GM11168 (cell line): ENCODE data around the gene CFAP77.

Experiments used
- in situ Hi-C: fragments of 300-500 bp; cut with MboI; formaldehyde crosslinking; loops from one replicate; pipeline ENCODE4 v1.12.0; 2022; ENCODE audit warnings: low sequenced_read_pairs; ENCODE audit not compliant: unreplicated experiment

Gene CFAP77

GRCh38 chr9:132509928-132510874 is 100.2 kb downstream of the CFAP77 start:
- in situ Hi-C loops: loop anchor here (10.0 kb wide), 1 partner anchor 285 kb away; no protein-coding TSS in a partner anchor

DNA sequence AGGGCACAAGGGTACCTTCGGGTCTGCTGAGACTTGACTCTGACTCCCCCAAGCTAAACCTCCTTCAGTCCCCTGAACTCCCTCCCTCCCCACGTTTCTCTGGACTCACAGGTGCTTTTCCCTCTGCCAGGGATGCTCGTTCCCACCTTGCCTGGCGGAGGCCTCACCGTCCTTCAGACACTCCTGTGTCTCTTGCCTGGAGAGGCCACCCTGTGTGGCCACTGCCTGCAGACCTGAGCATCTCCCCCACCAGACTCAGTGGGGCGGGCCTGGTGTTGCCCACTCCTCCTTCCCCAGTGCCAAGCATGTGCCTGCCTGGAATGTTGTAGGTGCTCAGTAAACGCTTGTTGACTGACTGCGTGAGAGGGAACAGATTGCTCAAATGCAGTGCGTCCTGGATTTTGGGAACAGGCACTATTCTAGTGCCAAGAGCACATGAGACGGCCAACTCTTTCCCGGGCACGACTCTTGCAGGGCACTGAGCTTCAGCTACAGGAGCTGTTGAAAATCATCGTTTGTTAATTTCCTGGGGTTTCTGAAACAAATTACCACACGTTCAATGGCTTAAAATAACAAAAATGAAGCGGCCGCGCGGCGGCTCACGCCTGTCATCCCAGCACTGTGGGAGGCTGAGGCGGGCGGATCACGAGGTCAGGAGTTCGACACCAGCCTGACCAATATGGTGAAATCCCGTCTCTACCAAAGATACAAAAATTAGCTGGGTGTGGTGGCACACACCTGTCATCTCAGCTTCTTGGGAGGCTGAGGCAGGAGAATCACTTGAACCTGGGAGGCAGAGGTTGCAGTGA is 101.4 kb downstream of the CFAP77 start:
- in situ Hi-C loops: loop anchor here (10.0 kb wide), 1 partner anchor 283 kb away; no protein-coding TSS in a partner anchor

DNA sequence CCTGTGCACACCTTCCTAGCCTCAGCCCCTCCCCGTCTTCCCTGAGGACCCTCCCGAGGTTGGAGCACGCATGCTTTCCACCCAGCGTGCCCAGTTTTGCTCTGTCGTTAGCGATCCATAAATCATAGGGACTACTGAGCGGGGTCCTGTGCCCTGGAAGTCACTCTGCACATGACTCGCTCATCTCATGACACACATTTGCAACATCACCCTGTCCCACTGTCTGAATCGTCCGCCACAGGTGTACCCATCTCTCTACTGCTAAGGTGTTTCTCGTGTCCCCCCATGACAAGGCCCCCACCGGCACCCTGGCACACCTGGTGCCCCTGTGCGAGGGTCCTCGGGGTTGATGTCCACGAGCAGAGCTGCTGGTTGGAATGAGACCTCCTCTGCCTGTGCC is 103.4 kb downstream of the CFAP77 start:
- in situ Hi-C loops: loop anchor here (10.0 kb wide), 1 partner anchor 281 kb away; no protein-coding TSS in a partner anchor

- in situ Hi-C loops: loop anchor here (10.0 kb wide), 1 partner anchor 281 kb away; no protein-coding TSS in a partner anchor
Observed at GRCh38 chr9:132514011-132514744, 104.2 kb downstream of the CFAP77 start.

DNA sequence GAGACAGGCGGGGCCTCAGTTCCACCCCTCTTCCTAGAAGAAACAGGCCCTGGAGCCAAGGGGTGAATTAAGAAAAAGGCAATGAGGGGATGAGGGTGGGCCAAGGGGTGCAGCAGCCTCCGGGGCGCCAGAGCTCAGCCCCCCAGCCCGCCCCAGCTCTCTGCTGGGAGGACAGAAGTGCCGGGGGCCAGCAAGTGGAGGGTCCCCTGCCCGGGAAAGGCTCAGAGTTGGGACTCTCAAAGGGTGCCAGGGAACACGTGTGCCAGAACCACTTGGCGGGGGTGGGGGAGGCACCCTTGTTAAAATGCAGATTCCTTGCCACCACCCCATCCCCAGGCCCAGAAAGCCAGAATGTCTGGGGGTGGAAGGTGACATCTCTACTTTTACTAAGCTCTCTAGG is 104.8 kb downstream of the CFAP77 start:
- in situ Hi-C loops: loop anchor here (10.0 kb wide), 1 partner anchor 280 kb away; no protein-coding TSS in a partner anchor

DNA sequence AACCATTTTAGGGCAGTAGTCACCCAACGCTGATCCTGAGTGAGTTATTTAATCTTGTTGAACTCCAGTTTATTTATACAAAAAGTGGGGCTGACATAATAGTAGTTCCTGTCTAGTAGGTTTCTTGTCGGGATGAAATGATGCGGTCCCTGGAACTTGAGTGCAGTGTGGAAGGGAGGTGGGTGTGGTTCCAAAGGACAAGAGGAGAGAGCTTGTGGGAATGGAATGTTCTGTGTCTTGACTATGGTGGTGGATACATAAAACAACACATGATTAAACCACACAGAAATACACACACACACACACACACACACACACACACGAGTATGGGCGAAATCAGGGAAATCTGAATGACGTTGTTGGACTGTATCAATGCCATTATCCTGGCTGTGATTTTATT is 106.3 kb downstream of the CFAP77 start:
- in situ Hi-C loops: loop anchor here (10.0 kb wide), 1 partner anchor 278 kb away; no protein-coding TSS in a partner anchor

- in situ Hi-C loops: loop anchor here (10.0 kb wide), 1 partner anchor 278 kb away; no protein-coding TSS in a partner anchor
Observed at GRCh38 chr9:132516911-132517310, 106.9 kb downstream of the CFAP77 start.

DNA sequence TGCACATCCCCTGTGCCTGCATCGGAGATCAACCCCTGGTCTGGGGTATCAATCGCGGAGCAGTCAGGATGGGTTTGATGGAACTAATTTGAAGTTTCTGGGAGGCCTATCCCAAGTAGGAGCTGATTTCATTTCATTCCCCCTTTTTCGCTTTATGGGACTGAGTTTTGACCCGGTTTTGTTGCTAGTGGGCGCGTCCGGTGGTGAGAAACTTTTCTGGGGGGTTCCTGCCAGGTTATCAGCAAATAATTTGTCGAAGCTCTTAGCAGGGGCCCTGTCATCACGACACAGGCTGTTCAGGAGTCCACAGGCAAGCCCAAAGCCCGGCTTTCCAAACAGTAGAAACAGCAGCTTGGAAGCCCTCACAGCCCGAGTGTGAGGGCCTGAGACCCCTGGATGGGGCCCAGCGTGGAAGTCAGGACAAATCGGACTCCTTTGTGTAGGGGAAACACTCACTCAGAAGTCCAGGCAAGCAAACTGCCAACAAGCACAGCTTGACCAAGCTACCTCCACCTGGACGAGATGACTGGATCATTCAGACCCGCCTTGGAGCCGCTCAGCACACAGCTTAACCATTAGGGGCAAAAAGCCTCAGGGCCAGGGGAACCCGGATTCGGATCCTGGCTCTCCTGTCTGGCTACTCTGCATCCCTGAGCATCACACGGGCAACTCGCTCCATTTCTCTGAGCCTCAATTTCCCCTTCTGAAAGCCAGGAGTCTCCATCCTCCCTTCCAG is 108.0 kb downstream of the CFAP77 start:
- in situ Hi-C loops: loop anchor here (10.0 kb wide), 1 partner anchor 277 kb away; no protein-coding TSS in a partner anchor

- in situ Hi-C loops: loop anchor here (10.0 kb wide), 1 partner anchor 276 kb away; no protein-coding TSS in a partner anchor
Observed at GRCh38 chr9:132518626-132519025, 108.6 kb downstream of the CFAP77 start.

DNA sequence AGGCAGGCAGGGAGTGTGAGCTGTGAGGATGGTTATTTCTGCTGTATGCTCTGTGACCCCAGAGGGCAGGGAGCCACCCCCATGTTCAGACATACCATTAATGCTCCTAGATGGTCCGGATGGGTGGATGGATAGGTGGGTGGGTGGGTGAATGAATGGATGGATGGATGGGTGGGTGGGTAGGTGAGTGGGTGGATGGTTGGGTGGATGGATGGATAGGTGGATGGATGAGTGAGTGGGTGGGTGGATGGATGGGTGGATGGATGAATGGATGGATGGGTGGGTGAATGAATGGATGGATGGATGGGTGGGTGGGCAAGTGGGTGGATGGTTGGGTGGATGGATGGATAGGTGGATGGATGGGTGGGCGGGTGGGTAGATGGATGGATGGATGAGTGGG is 109.0 kb downstream of the CFAP77 start:
- in situ Hi-C loops: loop anchor here (10.0 kb wide), 1 partner anchor 276 kb away; no protein-coding TSS in a partner anchor

- in situ Hi-C loops: no loop called here
Observed at GRCh38 chr9:132520612-132521011, 110.6 kb downstream of the CFAP77 start.

DNA sequence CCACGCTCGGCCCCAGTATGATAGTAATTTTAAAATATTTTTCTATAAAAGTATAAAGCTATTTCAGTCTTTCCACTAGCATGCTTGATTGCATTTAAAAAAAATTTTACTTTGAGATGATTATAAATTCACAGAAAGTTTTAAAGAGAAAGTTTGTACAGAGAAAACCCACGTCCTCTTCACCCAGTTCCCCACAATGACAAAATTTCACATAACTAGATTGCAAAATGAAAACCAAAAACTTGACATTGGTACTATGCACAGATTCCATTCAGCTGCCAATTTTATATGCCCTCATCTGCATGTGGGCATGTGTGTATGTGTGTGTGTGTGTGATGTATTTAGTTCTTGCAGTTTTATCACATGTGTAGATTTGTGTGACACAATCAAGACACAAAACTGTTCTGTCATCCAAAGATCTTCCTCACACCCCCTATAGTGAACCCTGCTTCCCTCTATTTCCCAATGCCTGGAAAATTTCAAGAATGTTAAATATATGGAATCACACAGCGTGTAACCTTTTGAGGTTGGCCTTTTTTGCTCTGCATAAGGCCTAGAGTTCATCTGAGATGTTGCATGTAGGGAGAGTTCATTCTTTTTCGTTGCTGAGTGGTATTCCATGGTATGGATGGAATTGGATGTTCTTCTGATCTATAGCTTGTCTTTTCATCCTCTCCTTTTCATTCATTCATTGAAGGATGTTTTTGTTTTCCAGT is 115.5 kb downstream of the CFAP77 start:
- in situ Hi-C loops: no loop called here

GRCh38 chr9:132531195-132531594 is 121.2 kb downstream of the CFAP77 start:
- in situ Hi-C loops: no loop called here

DNA sequence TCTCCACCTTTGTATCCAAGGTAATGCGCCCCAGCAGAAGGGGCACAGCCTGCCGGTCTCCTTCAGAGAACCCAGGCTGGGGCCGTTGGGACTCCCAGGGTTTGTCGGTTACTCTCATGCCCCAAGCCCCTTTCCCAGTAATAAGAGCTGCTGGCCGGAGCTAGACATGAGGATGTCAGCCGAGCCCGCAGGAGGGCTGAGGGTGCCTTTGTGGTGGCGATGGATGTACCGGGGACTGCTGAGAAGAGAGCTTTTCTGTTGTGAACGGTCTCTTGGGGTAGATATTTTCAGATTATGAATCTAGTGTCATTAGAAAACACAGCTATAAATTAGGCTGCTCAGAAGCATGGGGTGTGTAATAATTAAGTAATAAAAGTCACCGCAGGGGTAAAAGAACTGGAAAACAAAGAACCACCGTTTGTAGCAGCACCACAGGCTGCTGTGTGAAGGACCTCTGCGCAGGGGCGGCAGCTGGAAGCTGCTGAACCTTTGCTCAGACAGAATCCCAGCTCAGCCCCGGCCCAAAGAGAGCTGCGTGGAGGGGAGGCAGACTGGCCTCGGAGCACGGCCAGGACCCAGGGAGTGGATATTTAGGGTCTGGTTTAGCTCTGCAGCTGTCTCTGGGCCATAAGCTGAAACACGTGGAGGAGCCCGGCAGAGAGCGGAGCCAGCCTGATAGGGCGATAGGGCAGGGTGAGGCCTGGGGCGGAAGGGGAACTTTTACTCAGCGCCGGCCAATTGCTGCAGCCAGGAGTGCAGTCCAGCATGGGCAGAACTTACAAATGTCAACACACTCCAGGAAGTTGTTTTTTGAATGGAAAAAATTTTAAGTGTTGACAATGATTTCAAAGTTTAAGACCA is 121.9 kb downstream of the CFAP77 start:
- in situ Hi-C loops: no loop called here

DNA sequence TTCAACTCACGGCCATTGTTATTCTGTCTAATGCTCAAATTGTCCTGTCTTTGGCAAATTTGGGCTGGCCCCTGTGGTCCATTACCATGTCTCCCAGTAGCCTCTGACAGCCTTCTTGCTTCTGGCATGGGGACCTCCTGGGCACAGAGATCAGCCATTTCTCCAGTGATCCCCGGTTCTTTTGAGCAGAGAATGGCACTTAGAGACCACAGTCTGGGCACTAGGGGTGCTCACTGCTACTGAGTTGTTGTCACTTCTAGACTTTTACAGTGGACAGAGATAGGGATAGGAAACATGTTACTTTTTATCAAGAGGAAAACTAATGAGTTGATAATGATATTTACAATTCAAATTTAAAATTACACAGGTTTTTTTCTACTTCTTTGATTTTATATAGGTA is 124.8 kb downstream of the CFAP77 start:
- in situ Hi-C loops: no loop called here

- in situ Hi-C loops: no loop called here
Observed at GRCh38 chr9:132536124-132536523, 126.1 kb downstream of the CFAP77 start.

GRCh38 chr9:132537352-132537751 is 127.3 kb downstream of the CFAP77 start:
- in situ Hi-C loops: no loop called here

DNA sequence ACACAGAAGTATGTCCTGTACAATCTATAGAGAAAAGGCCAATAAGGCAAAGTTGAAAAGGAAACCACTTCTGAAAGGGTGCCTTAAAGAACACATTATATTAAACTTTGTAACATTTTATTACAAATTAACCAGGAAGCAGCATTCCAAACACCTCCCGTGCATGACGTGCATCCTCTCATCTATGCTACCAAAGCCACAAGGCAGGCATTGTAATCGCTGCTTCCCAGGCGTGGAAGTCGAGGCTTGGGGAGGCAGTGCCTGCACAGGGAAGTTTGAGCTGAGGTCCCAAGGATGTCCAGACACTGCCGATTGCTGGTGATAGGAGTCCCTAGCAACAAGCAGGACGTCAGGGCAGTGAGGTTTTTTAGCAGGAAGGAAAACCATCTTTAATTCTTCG is 128.1 kb downstream of the CFAP77 start:
- in situ Hi-C loops: no loop called here
